ENCODE data around the gene ALK. TPM values are rescaled to one million over a fixed set of nuclear protein-coding genes. Genes with fewer than 3 reads are reported as not detected.

Gene ALK
- total RNA-seq, 2 donors from 2014 or later: 0.13 to 0.46 TPM

GRCh38 chr2:29475499-29475898, 445.9 kb downstream of the ALK start:
- no peak for DNase-seq
- TF ChIP-seq, protein P1, sequence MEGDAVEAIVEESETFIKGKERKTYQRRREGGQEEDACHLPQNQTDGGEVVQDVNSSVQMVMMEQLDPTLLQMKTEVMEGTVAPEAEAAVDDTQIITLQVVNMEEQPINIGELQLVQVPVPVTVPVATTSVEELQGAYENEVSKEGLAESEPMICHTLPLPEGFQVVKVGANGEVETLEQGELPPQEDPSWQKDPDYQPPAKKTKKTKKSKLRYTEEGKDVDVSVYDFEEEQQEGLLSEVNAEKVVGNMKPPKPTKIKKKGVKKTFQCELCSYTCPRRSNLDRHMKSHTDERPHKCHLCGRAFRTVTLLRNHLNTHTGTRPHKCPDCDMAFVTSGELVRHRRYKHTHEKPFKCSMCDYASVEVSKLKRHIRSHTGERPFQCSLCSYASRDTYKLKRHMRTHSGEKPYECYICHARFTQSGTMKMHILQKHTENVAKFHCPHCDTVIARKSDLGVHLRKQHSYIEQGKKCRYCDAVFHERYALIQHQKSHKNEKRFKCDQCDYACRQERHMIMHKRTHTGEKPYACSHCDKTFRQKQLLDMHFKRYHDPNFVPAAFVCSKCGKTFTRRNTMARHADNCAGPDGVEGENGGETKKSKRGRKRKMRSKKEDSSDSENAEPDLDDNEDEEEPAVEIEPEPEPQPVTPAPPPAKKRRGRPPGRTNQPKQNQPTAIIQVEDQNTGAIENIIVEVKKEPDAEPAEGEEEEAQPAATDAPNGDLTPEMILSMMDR (conservative IDR thresholded peaks at IDR 0.05): no peak
- H3K4me1 ChIP-seq (ENCODE audit: control insufficient read depth, insufficient read depth, low read length): no peaks in the 10 kb centered on the region
- no peaks in the 10 kb centered on the region for H3K36me3 ChIP-seq (ENCODE audit: control insufficient read depth, insufficient read depth, low read length)
- H3K27ac ChIP-seq (ENCODE audit: low read depth, low read length): no peak overlapping the region
- H3K4me1 Mint-ChIP-seq: no peaks in the 10 kb centered on the region
- no peak overlapping the region for H3K4me3 ChIP-seq (ENCODE audit: low read length)
- no peaks in the 10 kb centered on the region for H3K27me3 Mint-ChIP-seq (ENCODE audit: insufficient read depth)
- H3K27ac Mint-ChIP-seq: no peak overlapping the region
- no peaks in the 10 kb centered on the region for H3K27me3 ChIP-seq (ENCODE audit: control insufficient read depth, insufficient read depth, low read length, poor library complexity, severe bottlenecking)
- no peaks in the 10 kb centered on the region for H3K36me3 Mint-ChIP-seq (ENCODE audit: low read depth)
- H3K4me3 Mint-ChIP-seq: no peak overlapping the region
- H3K9me3 Mint-ChIP-seq: peaks cover 5% of the 10 kb centered on the region
- 84 to 95% methylated on average over 7 to 9 of the region's 9 CpGs for WGBS, 2 experiments (ENCODE audit: insufficient coverage in 1 of 2, insufficient read length in 1 of 2)
- H3K9ac ChIP-seq (ENCODE audit: extremely low read depth, low read length, poor library complexity, severe bottlenecking): no peak overlapping the region
- H3K9me3 ChIP-seq (ENCODE audit: control insufficient read depth, low read length): peaks cover 8% of the 10 kb centered on the region

- Histone ChIP-seq H3K9me3 (ENCODE audit: control insufficient read depth, low read length) (peaks cover 20% of the 10 kb centered on the region), H3K4me1 (ENCODE audit: control insufficient read depth, insufficient read depth, low read length) (no peaks in the 10 kb centered on the region), H3K4me3 (ENCODE audit: low read length) (no peak overlapping the region), H3K27ac (ENCODE audit: low read depth, low read length) (no peak overlapping the region), H3K27me3 (ENCODE audit: control insufficient read depth, insufficient read depth, low read length, poor library complexity, severe bottlenecking) (no peaks in the 10 kb centered on the region), H3K9ac (ENCODE audit: extremely low read depth, low read length, poor library complexity, severe bottlenecking) (no peak overlapping the region), H3K36me3 (ENCODE audit: control insufficient read depth, insufficient read depth, low read length) (no peaks in the 10 kb centered on the region)
- peaks cover 23% of the 10 kb centered on the region for H3K9me3 Mint-ChIP-seq
- 91 to 92% methylated on average over 2 to 3 of the region's 3 CpGs for WGBS, 2 experiments (ENCODE audit: insufficient coverage in 1 of 2, insufficient read length in 1 of 2)
- H3K4me1 Mint-ChIP-seq: no peaks in the 10 kb centered on the region
- H3K36me3 Mint-ChIP-seq (ENCODE audit: low read depth): no peaks in the 10 kb centered on the region
- H3K4me3 Mint-ChIP-seq: no peak overlapping the region
- TF ChIP-seq, protein P1 (conservative IDR thresholded peaks at IDR 0.05): no peak
- no peak overlapping the region for H3K27ac Mint-ChIP-seq
- DNase-seq: no peak
- H3K27me3 Mint-ChIP-seq (ENCODE audit: insufficient read depth): no peaks in the 10 kb centered on the region
Observed at GRCh38 chr2:29469961-29470360, 451.4 kb downstream of the ALK start.

DNA sequence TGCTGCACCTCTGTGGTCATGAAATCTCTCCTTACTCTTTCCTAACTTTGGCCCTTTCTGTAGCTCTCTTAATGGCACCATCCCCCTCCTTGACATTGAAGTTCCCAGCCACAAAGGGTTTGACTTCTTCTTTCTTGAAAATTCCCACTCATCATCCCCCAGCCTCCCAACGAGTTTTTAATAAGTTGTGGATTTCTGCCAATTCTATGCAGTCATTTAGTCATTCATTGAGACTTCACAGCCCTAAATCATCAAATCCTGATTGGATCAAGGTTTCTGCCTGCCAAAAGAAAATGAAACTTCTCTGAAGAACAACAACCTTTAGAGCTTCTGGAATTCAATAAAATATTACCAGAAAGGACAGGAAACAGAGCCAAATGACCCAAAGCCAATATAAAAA, 451.9 kb downstream of the ALK start:
- Mint-ChIP-seq H3K9me3 (peaks cover 23% of the 10 kb centered on the region), H3K36me3 (ENCODE audit: low read depth) (no peaks in the 10 kb centered on the region), H3K27ac (no peak overlapping the region), H3K27me3 (ENCODE audit: insufficient read depth) (no peaks in the 10 kb centered on the region), H3K4me3 (no peak overlapping the region), H3K4me1 (no peaks in the 10 kb centered on the region)
- Histone ChIP-seq H3K27me3 (ENCODE audit: control insufficient read depth, insufficient read depth, low read length, poor library complexity, severe bottlenecking) (no peaks in the 10 kb centered on the region), H3K9ac (ENCODE audit: extremely low read depth, low read length, poor library complexity, severe bottlenecking) (no peak overlapping the region), H3K36me3 (ENCODE audit: control insufficient read depth, insufficient read depth, low read length) (no peaks in the 10 kb centered on the region), H3K4me1 (ENCODE audit: control insufficient read depth, insufficient read depth, low read length) (no peaks in the 10 kb centered on the region), H3K4me3 (ENCODE audit: low read length) (no peak overlapping the region), H3K27ac (ENCODE audit: low read depth, low read length) (no peak overlapping the region), H3K9me3 (ENCODE audit: control insufficient read depth, low read length) (peaks cover 20% of the 10 kb centered on the region)
- 88 to 100% methylated on average over 1 of the region's 1 CpG for WGBS, 2 experiments (ENCODE audit: insufficient coverage in 1 of 2, insufficient read length in 1 of 2)
- no peak for DNase-seq
- TF ChIP-seq, protein P1 (conservative IDR thresholded peaks at IDR 0.05): no peak
